Inferior parietal cortex (tissue), 1 donor: ENCODE results near the gene KBTBD12.
"Not testable (repeated sequence)": the region's sequence is repeated elsewhere in the genome, so short reads cannot be mapped to it uniquely, and the experiment has no call there.

Experiments
- DNase-seq: peaks from one replicate; pipeline ENCODE4 v3.0.0-alpha.2; 2016; ENCODE audit errors: extremely low spot score

Gene KBTBD12

DNA sequence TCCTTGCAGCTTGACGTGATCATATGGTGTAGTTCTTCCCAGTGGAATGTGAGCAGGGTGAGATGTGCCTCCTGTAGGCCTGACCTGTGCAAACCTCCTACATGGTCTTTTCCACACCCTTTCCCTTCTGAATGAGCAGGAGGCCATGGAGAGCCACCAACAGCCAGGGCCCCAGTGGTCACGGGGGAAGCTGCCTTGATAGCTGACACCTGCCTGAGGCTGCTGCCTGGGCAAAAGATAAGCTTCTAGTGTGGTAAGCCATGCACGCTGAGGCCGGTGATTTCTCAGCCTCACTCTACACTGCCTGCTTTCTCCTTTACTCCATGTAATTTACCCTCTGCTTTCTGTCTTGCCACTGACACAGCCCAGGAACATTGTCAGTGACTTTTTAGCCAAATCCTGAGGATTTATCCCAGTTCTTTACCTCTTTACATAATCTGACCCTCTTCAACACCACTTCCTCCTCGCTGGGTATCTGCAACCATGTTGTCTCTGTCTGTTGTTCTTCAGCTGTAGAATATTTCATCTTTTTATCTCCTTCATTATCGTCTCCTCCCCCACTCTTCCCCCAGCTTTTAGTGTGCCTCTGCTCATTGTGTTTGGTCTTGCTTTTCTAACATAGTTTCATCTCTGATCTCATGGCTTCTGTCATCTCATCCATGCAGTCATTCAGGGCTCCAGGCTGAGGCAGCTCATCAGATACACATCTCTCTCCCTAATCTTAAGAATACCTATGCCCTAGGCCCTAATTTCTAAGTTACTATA is 11.2 kb upstream of the KBTBD12 start:
- DNase-seq = no peak

DNA sequence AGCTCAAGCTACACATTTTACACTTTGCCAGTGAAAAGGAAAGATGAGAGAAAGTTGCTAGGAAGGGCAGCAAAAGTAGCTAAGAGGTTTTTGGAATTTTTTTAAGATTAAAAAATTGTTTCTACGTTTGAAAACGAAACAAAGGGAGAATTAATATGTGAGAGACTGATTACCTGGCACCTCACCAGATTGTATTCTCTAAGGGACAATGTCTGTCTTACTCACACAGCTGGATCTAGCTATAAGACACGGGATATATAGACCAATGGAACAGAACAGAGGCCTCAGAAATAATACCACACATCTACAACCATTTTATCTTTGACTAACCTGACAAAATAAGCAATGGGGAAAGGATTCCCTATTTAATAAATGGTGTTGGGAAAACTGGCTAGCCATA is 9.5 kb upstream of the KBTBD12 start:
- no peak for DNase-seq

DNA sequence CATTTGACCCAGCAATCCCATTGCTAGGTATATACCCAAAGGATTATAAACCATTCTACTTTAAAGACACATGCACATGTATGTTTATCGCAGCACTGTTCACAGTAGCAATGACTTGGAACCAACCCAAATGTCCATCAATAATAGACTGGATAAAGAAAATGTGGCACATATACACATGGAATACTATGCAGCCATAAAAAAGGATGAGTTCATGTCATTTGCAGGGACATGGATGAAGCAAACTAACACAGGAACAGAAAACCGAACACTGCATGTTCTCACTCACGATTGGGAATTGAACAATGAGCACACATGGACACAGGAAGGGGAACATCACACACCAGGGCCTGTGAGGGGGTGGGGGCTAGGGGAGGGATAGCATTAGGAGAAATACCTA is 8.4 kb upstream of the KBTBD12 start:
- DNase-seq = not testable (repeated sequence)

GRCh38 chr3:127908202-127908601 is 6.8 kb upstream of the KBTBD12 start:
- DNase-seq = no peak

DNA sequence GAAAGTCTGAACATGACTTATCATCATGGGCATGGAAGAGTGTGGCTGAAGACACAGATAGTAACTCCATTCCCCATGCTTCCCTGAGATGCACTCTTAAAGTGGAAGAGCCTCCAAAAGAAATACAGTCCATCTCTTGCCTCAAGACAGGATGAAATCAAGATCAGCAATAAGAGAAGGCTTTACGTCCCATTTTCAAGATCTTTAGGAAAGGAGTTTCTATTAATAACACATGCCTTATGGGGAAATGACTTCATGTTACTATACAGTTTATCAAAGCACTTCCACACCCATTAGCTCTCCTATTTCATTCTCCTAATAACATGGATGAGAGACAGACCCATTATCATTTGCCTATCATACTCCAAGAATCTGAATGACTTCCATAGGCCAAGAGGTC is 6.1 kb upstream of the KBTBD12 start:
- no peak for DNase-seq

DNA sequence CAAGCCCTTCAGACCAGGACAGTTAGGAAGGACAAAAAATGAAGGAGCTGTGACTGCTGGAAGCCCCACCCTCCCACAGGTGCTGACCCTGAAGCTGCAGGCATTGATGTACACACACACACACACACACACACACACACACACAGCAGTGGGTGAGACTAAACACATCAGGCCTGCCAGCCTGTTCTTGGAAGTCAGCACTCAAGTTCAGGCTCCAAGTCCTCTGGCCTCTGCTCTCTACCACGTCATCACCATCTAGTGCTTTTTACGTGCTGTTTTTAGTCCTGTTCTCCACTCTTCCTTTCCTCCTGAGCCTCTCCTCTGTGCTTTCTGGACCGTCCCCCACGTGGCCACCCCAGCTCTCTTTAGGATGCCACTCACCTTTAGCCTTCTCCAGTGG is 5.4 kb upstream of the KBTBD12 start:
- DNase-seq = no peak

GRCh38 chr3:127911421-127911931 is 3.6 kb upstream of the KBTBD12 start:
- no peak for DNase-seq

DNA sequence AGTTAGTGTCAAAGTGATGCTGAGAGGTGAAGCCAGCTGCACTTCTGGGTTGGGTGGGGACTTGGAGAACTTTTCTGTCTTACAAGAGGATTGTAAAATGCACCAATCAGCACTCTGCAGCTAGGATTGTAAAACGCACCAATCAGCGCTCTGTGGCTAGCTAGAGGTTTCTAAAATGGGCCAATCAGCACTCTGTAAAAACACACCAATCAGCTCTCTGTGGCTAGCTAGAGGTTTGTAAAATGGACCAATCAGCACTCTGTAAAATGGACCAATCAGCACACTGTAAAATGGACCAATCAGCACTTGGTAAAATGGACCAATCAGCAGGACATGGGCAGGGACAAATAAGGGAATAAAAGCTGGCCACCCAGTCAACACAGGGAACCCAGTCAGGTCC is 1.2 kb upstream of the KBTBD12 start:
- DNase-seq = not testable (repeated sequence)

- DNase-seq = no peak
Measured at GRCh38 chr3:127914584-127914983, 448 bp upstream of the KBTBD12 start.

DNA sequence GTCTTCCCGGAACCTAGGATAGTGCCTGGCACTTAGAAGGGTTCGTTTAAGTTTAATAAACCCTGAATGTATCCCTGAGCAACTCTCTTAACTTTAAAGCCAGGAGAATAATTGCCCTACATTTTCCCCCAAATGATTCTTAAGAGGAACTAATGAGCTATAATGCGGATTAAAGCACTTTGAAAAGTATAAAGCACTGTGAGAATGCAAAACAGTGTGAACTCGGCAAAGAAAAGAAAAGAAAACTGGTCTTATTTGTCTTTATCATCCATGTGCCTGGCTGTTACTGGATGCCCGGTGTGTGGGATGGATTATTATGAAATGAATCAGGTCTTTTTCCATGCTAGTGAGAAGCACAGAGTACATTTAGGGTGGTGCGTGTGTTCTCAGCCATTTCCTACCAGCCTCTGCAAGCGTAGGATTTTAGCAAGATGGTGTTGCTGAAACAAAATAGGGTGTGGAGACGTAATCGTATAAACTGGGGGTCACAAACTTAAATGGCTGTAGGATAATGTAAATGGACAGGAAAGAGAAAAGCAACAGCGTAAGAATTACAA is 983 bp downstream of the KBTBD12 start:
- peak; percentile 46 for DNase-seq

GRCh38 chr3:127920738-127921137 is 5.7 kb downstream of the KBTBD12 start:
- no peak for DNase-seq

GRCh38 chr3:127923611-127924010 is 8.6 kb downstream of the KBTBD12 start:
- no peak for DNase-seq

GRCh38 chr3:127925384-127925783 is 10.4 kb downstream of the KBTBD12 start:
- DNase-seq = no peak

- no peak for DNase-seq
Measured at GRCh38 chr3:127927829-127928604, 13.0 kb downstream of the KBTBD12 start.

- DNase-seq = no peak
Measured at GRCh38 chr3:127929818-127930413, 14.9 kb downstream of the KBTBD12 start.

GRCh38 chr3:127933396-127933795 is 18.4 kb downstream of the KBTBD12 start:
- no peak for DNase-seq

DNA sequence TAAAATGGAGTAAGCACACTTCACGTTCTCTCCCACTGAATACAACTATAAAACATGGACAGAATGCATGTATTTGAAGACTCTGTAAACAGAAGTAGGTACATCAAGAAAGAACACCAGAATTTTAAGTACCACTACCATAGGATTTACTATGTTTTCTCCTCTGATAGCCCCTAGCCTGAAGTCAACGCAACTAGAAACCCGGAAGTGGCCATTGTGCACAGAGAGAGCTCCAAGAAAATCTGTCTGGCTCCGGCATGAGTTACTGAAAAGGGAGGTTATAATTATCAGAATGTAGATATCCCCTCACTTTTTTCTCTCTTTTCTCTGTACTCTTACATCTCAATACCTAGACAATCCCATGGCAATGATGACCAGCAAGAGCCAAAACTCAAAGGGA is 23.8 kb downstream of the KBTBD12 start:
- DNase-seq = no peak

GRCh38 chr3:127940116-127940515 is 25.1 kb downstream of the KBTBD12 start:
- no peak for DNase-seq

DNA sequence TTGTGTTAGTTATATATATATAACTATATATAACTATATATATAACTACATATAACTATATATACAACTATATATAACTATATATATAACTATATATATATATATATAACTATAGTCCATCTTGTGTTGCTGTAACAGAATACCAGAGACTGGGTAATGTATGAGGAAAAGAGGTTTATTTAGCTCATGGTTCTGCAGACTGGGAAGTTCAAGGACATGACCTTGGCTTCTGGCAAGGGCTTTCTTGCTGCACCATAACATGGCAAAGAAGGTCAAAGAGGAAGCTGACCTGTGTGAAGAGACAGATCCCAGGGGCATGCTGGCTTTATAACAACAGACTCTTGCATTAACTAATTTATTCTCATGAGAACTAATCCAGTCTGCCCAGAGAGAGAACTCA is 27.6 kb downstream of the KBTBD12 start:
- no peak for DNase-seq

- no peak for DNase-seq
Measured at GRCh38 chr3:127948211-127948610, 33.2 kb downstream of the KBTBD12 start.

DNA sequence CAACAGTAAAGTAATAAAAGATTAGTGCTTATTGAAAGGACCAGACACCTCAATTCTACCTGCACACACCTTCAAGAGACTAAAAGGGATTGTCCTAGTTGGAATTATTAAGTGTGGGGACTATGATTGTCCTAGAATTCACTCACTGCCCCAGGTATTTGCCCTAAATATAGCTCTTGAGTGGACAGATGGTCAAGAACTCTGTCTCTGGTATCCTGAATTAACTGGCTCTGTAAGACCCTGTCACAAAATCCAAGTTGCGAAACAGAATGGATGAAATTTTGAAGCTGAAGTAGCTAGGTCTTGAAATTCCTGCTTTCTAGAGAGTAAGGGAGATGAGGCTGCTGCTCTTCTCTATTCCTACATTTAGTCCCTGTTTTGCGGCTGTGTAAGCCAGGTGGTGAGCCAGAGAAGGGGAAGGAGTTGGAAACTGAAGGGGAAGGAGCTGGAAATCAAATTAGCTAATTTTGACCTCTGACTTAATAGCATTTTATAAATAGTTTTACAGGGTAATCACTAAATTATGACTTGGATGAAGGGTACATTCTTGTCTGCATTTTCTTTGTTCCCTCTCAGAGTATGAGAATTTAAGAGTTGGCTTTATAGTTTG is 34.5 kb downstream of the KBTBD12 start:
- no peak for DNase-seq

DNA sequence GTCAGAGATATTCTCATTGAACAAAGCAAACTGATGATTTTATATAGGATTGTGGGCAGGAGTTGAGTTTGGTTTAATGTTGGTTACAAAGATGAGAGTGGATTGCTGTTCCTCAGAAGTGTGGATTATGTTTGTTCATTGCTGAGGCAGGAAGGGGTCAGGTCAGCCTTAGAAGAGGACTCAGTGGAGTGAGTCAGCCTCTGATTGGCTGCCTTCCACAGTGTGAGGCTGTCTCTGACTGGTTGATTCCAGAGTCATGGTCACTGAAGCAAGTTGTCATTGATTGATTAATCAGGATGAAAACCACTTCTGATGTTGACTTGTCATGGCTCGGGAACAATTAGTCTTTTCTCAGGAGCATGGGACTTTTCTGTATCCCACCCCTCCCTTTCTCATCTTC is 36.2 kb downstream of the KBTBD12 start:
- no peak for DNase-seq
